H9 (cell line): ENCODE measurements around the gene LDB1. TPM values are rescaled to one million over a fixed set of nuclear protein-coding genes. Genes with fewer than 3 reads are reported as not detected.

Experiments used
- DNase-seq: peaks from one replicate; pipeline ENCODE4 v3.0.0-alpha.2; 2017
- H2AFZ ChIP-seq: one replicate; pipeline ENCODE4 v1.6.1; 2013; ENCODE audit warnings: mild to moderate bottlenecking, low read length, control low read depth, moderate library complexity
- H2AK5ac ChIP-seq: 2 replicates; pipeline ENCODE4 v1.6.1; 2013; ENCODE audit warnings: low read length, control low read depth, mixed read lengths; ENCODE audit not compliant: insufficient read length
- H2BK120ac ChIP-seq: one replicate; pipeline ENCODE4 v1.6.1; 2013; ENCODE audit warnings: low read depth, mild to moderate bottlenecking, low read length, control low read depth, inconsistent platforms; ENCODE audit not compliant: poor library complexity, severe bottlenecking
- H2BK12ac ChIP-seq: 2 replicates; pipeline ENCODE4 v1.6.1; 2013; ENCODE audit warnings: low read length, control low read depth, mixed read lengths, low read depth; ENCODE audit not compliant: insufficient read length
- H2BK15ac ChIP-seq: 2 replicates; pipeline ENCODE4 v1.6.1; 2013; ENCODE audit warnings: low read depth, low read length, control low read depth
- H2BK20ac ChIP-seq: one replicate; pipeline ENCODE4 v1.6.1; 2013; ENCODE audit warnings: low read depth, mild to moderate bottlenecking, low read length, control low read depth, inconsistent platforms; ENCODE audit not compliant: poor library complexity, severe bottlenecking
- H2BK5ac ChIP-seq: 2 replicates; pipeline ENCODE4 v1.6.1; 2013; ENCODE audit warnings: low read length, control low read depth, mixed read lengths; ENCODE audit not compliant: insufficient read length
- H3K14ac ChIP-seq: 2 replicates; pipeline ENCODE4 v1.6.1; 2013; ENCODE audit warnings: low read length, control low read depth; ENCODE audit not compliant: insufficient read depth
- H3K18ac ChIP-seq: 2 replicates; pipeline ENCODE4 v1.6.1; 2013; ENCODE audit warnings: low read depth, mild to moderate bottlenecking, mixed read lengths, low read length, control low read depth; ENCODE audit not compliant: insufficient read length
- H3K23ac ChIP-seq: 2 replicates; pipeline ENCODE4 v1.6.1; 2013; ENCODE audit warnings: low read length, control low read depth, mixed read lengths, low read depth; ENCODE audit not compliant: insufficient read length
- H3K23me2 ChIP-seq: 2 replicates; pipeline ENCODE4 v1.6.1; 2013; ENCODE audit warnings: low read depth, mild to moderate bottlenecking, mixed read lengths, low read length, control low read depth; ENCODE audit not compliant: insufficient read length, poor library complexity, severe bottlenecking
- H3K27ac ChIP-seq: 2 replicates; pipeline ENCODE4 v1.5.1; 2013; ENCODE audit warnings: low read length, control low read depth, mixed read lengths, low read depth; ENCODE audit not compliant: insufficient read length
- H3K27me3 ChIP-seq: 2 replicates; pipeline ENCODE4 v1.6.1; 2013; ENCODE audit warnings: low read length, control low read depth, inconsistent platforms; ENCODE audit not compliant: insufficient read depth
- H3K4ac ChIP-seq: 2 replicates; pipeline ENCODE4 v1.6.1; 2013; ENCODE audit warnings: low read depth, mild to moderate bottlenecking, control low read depth, inconsistent platforms, low read length, moderate library complexity
- H3K4me1 ChIP-seq: 2 replicates; pipeline ENCODE4 v1.6.1; 2013; ENCODE audit warnings: low read length, control low read depth, inconsistent platforms; ENCODE audit not compliant: insufficient read depth
- H3K4me2 ChIP-seq: 2 replicates; pipeline ENCODE4 v1.6.1; 2013; ENCODE audit warnings: low read length, control low read depth, mixed read lengths; ENCODE audit not compliant: insufficient read length, insufficient read depth
- H3K56ac ChIP-seq: 2 replicates; pipeline ENCODE4 v1.6.1; 2013; ENCODE audit warnings: low read depth, mild to moderate bottlenecking, mixed read lengths, low read length, control low read depth; ENCODE audit not compliant: insufficient read length
- H3K79me1 ChIP-seq: 2 replicates; pipeline ENCODE4 v1.6.1; 2013; ENCODE audit warnings: low read depth, mild to moderate bottlenecking, moderate library complexity, low read length, control low read depth, inconsistent platforms; ENCODE audit not compliant: insufficient read depth, poor library complexity, severe bottlenecking
- H3K79me2 ChIP-seq: 2 replicates; pipeline ENCODE4 v1.6.1; 2013; ENCODE audit warnings: low read length, control low read depth, inconsistent platforms; ENCODE audit not compliant: insufficient read depth
- H3K9ac ChIP-seq: 2 replicates; pipeline ENCODE4 v1.6.1; 2013; ENCODE audit warnings: low read length, control low read depth, mixed read lengths; ENCODE audit not compliant: insufficient read length; ENCODE audit errors: extremely low read depth
- H3K9me3 ChIP-seq: one replicate; pipeline ENCODE4 v1.6.1; 2013; ENCODE audit warnings: low read depth, low read length, inconsistent platforms; ENCODE audit not compliant: control insufficient read depth
- H3T11ph ChIP-seq: one replicate; pipeline ENCODE4 v1.6.1; 2013; ENCODE audit warnings: mild to moderate bottlenecking, low read length, control low read depth, inconsistent platforms
- H4K20me1 ChIP-seq: one replicate; pipeline ENCODE4 v1.6.1; 2013; ENCODE audit not compliant: control insufficient read depth, insufficient read length, insufficient read depth
- H4K5ac ChIP-seq: 2 replicates; pipeline ENCODE4 v1.6.1; 2013; ENCODE audit warnings: low read depth, mild to moderate bottlenecking, mixed read lengths, low read length, control low read depth; ENCODE audit not compliant: insufficient read length
- H4K8ac ChIP-seq: replicated peaks from 2 replicates; pipeline ENCODE4 v1.6.1; 2013; ENCODE audit warnings: low read length, control low read depth, mixed read lengths, low read depth; ENCODE audit not compliant: insufficient read length
- H4K91ac ChIP-seq: 2 replicates; pipeline ENCODE4 v1.6.1; 2013; ENCODE audit warnings: low read depth, mild to moderate bottlenecking, moderate library complexity, mixed read lengths, low read length, control low read depth; ENCODE audit not compliant: insufficient read length
- H3K27ac Mint-ChIP-seq, 3 experiments: 2 replicates in 2 of 3; 3 replicates in 1 of 3; pipeline ENCODE4 v1.8.0; 2020 to 2021; ENCODE audit warnings: mixed read lengths in 3 of 3, mild to moderate bottlenecking in 1 of 3, moderate library complexity in 1 of 3
- H3K27me3 Mint-ChIP-seq: 2 replicates; pipeline ENCODE4 v1.8.0; 2021; ENCODE audit warnings: low read depth, mild to moderate bottlenecking, moderate library complexity, mixed read lengths
- H3K36me3 Mint-ChIP-seq, 3 experiments: 2 replicates in 2 of 3; 3 replicates in 1 of 3; pipeline ENCODE4 v1.8.0; 2020 to 2021; ENCODE audit warnings: low read depth in 3 of 3, mixed read lengths in 3 of 3; ENCODE audit not compliant: insufficient read depth in 1 of 3
- H3K4me1 Mint-ChIP-seq, 2 experiments: 2 replicates each; pipeline ENCODE4 v1.8.0; 2020; ENCODE audit warnings: mixed read lengths in 2 of 2
- H3K4me3 Mint-ChIP-seq, 2 experiments: 2 replicates in 1 of 2; 3 replicates in 1 of 2; pipeline ENCODE4 v1.8.0; 2020 to 2021; ENCODE audit warnings: mild to moderate bottlenecking in 2 of 2, mixed read lengths in 2 of 2, moderate library complexity in 1 of 2
- H3K9me3 Mint-ChIP-seq, 2 experiments: 2 replicates in 1 of 2; 3 replicates in 1 of 2; pipeline ENCODE4 v1.8.0; 2020; ENCODE audit warnings: mild to moderate bottlenecking in 2 of 2, mixed read lengths in 2 of 2, moderate library complexity in 1 of 2
- CTCF ChIP-seq: fragments of 200-600 bp; sonication (generic); conservative IDR thresholded peaks from 3 replicates; pipeline ENCODE4 v1.8.0; 2021; ENCODE audit warnings: antibody characterized with exemption, mild to moderate bottlenecking
- WGBS: extraction: QIAGEN DNeasy Blood & Tissue Kit; methylation state at CpG from one replicate; pipeline ENCODE4 v1.1.7; 2013; ENCODE audit warnings: missing lambda C conversion rate, low lambda C conversion rate, mixed read lengths; ENCODE audit not compliant: insufficient read length; ENCODE audit errors: extremely low coverage; 5-methylcytosine and 5-hydroxymethylcytosine counted together
- total RNA-seq: library from RNA; stranded (reverse); gene quantifications from 2 replicates; pipeline ENCODE4 v1.2.1, GENCODE V29; 2021

Gene LDB1
- total RNA-seq, 1 experiment from 2014 or later: 80.5 TPM

GRCh38 chr10:102119417-102120141 is 589 bp downstream of the LDB1 start:
- Histone ChIP-seq H3T11ph (no peak overlapping the region), H2BK12ac (no peak overlapping the region), H3K9ac (peak overlapping the region; percentile 57), H4K8ac (no peak overlapping the region), H3K4me2 (peak overlapping the region; percentile 72), H3K18ac (peak overlapping the region; percentile 24), H2BK15ac (no peak overlapping the region), H3K56ac (no peak overlapping the region), H2BK120ac (peak overlapping the region; percentile 7), H3K27ac (no peak overlapping the region), H3K9me3 (no peaks in the 10 kb centered on the region), H2BK20ac (no peak overlapping the region), H4K91ac (no peak overlapping the region), H3K23ac (no peak overlapping the region), H3K79me1 (no peaks in the 10 kb centered on the region), H3K27me3 (no peaks in the 10 kb centered on the region), H3K23me2 (peaks cover 20% of the 10 kb centered on the region), H3K79me2 (peaks cover 13% of the 10 kb centered on the region; the same call in 1 of the 2 replicates), H2AK5ac (no peak overlapping the region), H3K14ac (peak overlapping the region; percentile 53; the same call in 1 of the 2 replicates), H3K4ac (no peak overlapping the region), H2AFZ (no peak overlapping the region), H3K4me1 (peaks cover 24% of the 10 kb centered on the region), H4K5ac (no peak overlapping the region), H2BK5ac (no peak overlapping the region), H4K20me1 (no peaks in the 10 kb centered on the region)
- peaks cover 66% of the 10 kb centered on the region in 2 experiments for H3K4me1 Mint-ChIP-seq
- H3K9me3 Mint-ChIP-seq: no peaks in the 10 kb centered on the region
- WGBS: no CpG with 5 or more reads among the region's 22 CpGs
- no peak for TF ChIP-seq CTCF
- H3K36me3 Mint-ChIP-seq: no peaks in the 10 kb centered on the region; a peak in 1 of 7 replicates
- DNase-seq: peak; percentile 80
- peak overlapping the region; percentile 82 to 93 for H3K4me3 Mint-ChIP-seq
- peak overlapping the region; percentile 23 to 99 (median 94); a peak in 5 of 7 replicates for H3K27ac Mint-ChIP-seq
- H3K27me3 Mint-ChIP-seq: no peaks in the 10 kb centered on the region
